ENCODE data around the gene CDH4. TPM values are rescaled to one million over a fixed set of nuclear protein-coding genes. Genes with fewer than 3 reads are reported as not detected.

CDH4 gene
- polyA plus RNA-seq, 1 donor (not counting 4 experiments of a cell fraction or from before 2014, with no cell fraction given), result 2.2 TPM

DNA sequence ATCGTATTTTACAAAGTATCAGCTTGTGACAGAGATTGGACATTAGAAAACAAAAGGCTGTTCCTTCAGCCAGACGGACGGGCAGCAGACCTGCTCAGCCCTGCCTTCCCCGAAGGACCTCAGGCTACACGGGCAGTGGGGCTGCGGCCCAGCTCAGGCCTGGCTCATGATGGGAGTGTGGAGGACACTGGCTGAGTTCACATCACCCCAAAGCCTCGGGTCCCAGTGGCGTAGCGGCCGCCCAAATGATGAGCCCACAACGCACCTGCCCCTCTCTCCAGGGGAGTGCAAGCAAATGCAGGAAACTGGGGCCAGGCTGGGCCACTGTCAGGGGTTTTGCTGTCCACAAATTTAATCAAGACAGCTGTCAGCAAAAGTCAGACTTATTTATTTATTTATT lies 456.8 kb downstream of the CDH4 start:
- Histone ChIP-seq H3K9me3 (ENCODE audit: control insufficient read depth, low read depth, low read length) (no peaks in the 10 kb centered on the region), H3K4me1 (ENCODE audit: control insufficient read depth, extremely low read depth, insufficient read depth, low read length) (no peaks in the 10 kb centered on the region), H3K27me3 (ENCODE audit: control insufficient read depth, extremely low read depth, insufficient read depth, low read length) (peaks cover 9% of the 10 kb centered on the region), H3K4me2 (ENCODE audit: control insufficient read depth, extremely low read depth, insufficient read depth, low read depth, low read length) (no peak overlapping the region), H3K4me3 (ENCODE audit: control insufficient read depth in 2 of 3, extremely low read depth in 1 of 3, insufficient read depth in 2 of 3, low read depth in 1 of 3, low read length in 3 of 3) (no peak overlapping the region), H3K36me3 (ENCODE audit: control insufficient read depth in 2 of 2, extremely low read depth in 1 of 2, insufficient read depth in 2 of 2, low read length in 2 of 2) (peaks cover 0 to 1% of the 10 kb centered on the region in 2 experiments), H4K20me1 (ENCODE audit: control insufficient read depth, extremely low read depth, insufficient read depth, low read length) (peaks cover 2% of the 10 kb centered on the region), H3K9ac (ENCODE audit: control insufficient read depth, extremely low read depth, insufficient read depth, low read length) (no peak overlapping the region), H3K79me2 (ENCODE audit: control insufficient read depth, insufficient read depth, low read length) (no peaks in the 10 kb centered on the region), H3K27ac (ENCODE audit: control insufficient read depth, insufficient read depth, low read length) (no peak overlapping the region), H2AFZ (ENCODE audit: control insufficient read depth, low read length) (no peak overlapping the region), H3K9me1 (ENCODE audit: control insufficient read depth, extremely low read depth, insufficient read depth, low read length) (no peaks in the 10 kb centered on the region)
- FAIRE-seq, result no peak
- TF ChIP-seq EZH2 (IDR thresholded peaks at IDR 0.05; ENCODE audit: low read length), result no peak
- TF ChIP-seq, protein P1, sequence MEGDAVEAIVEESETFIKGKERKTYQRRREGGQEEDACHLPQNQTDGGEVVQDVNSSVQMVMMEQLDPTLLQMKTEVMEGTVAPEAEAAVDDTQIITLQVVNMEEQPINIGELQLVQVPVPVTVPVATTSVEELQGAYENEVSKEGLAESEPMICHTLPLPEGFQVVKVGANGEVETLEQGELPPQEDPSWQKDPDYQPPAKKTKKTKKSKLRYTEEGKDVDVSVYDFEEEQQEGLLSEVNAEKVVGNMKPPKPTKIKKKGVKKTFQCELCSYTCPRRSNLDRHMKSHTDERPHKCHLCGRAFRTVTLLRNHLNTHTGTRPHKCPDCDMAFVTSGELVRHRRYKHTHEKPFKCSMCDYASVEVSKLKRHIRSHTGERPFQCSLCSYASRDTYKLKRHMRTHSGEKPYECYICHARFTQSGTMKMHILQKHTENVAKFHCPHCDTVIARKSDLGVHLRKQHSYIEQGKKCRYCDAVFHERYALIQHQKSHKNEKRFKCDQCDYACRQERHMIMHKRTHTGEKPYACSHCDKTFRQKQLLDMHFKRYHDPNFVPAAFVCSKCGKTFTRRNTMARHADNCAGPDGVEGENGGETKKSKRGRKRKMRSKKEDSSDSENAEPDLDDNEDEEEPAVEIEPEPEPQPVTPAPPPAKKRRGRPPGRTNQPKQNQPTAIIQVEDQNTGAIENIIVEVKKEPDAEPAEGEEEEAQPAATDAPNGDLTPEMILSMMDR (optimal IDR thresholded peaks at IDR 0.05 in 1 of 3, IDR thresholded peaks at IDR 0.05 in 1 of 3, conservative IDR thresholded peaks at IDR 0.05 in 1 of 3; ENCODE audit: extremely low read depth in 1 of 3, insufficient read depth in 2 of 3, low read length in 3 of 3), result no peak
- DNase-seq (ENCODE audit: low read depth, low spot score), result no peak
- dilution Hi-C loops (cut with MboI; ENCODE audit: extremely low pct_ligation_motif_present, low sequenced_read_pairs), result no loop called here

DNA sequence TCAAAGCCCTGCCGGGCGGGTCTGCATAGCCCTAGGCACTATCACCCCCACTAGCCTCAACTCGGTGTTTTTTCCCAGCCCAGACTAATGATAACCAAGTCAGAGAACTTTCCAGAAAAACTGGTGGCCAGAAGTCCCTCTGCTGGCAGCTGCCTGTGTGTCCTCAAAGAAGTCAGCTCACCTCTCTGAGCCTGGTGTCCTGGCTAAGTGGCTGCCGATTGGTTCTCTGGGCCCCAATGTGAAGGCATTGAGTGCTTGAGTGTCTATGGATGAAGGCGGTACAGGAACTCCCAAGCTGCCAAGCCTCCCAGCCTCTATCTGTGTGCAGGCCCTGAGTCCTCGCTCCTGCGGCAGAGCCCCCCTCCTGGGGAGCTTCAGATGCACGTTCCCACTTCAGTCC lies 458.0 kb downstream of the CDH4 start:
- no peaks in the 10 kb centered on the region for H3K9me3 ChIP-seq (ENCODE audit: control insufficient read depth, low read depth, low read length)
- FAIRE-seq, result no peak
- H3K27me3 ChIP-seq (ENCODE audit: control insufficient read depth, extremely low read depth, insufficient read depth, low read length), result peaks cover 9% of the 10 kb centered on the region
- no peaks in the 10 kb centered on the region for H3K9me1 ChIP-seq (ENCODE audit: control insufficient read depth, extremely low read depth, insufficient read depth, low read length)
- H3K4me2 ChIP-seq (ENCODE audit: control insufficient read depth, extremely low read depth, insufficient read depth, low read depth, low read length), result no peak overlapping the region
- H3K79me2 ChIP-seq (ENCODE audit: control insufficient read depth, insufficient read depth, low read length), result no peaks in the 10 kb centered on the region
- peaks cover 2% of the 10 kb centered on the region for H4K20me1 ChIP-seq (ENCODE audit: control insufficient read depth, extremely low read depth, insufficient read depth, low read length)
- H3K4me3 ChIP-seq (ENCODE audit: control insufficient read depth in 2 of 3, extremely low read depth in 1 of 3, insufficient read depth in 2 of 3, low read depth in 1 of 3, low read length in 3 of 3), result no peak overlapping the region
- H3K36me3 ChIP-seq (ENCODE audit: control insufficient read depth in 2 of 2, extremely low read depth in 1 of 2, insufficient read depth in 2 of 2, low read length in 2 of 2), result peaks cover 0 to 1% of the 10 kb centered on the region in 2 experiments
- TF ChIP-seq EZH2 (IDR thresholded peaks at IDR 0.05; ENCODE audit: low read length), result no peak
- TF ChIP-seq, protein P1 (optimal IDR thresholded peaks at IDR 0.05 in 1 of 3, IDR thresholded peaks at IDR 0.05 in 1 of 3, conservative IDR thresholded peaks at IDR 0.05 in 1 of 3; ENCODE audit: extremely low read depth in 1 of 3, insufficient read depth in 2 of 3, low read length in 3 of 3), result no peak
- no peak overlapping the region for H3K27ac ChIP-seq (ENCODE audit: control insufficient read depth, insufficient read depth, low read length)
- H3K4me1 ChIP-seq (ENCODE audit: control insufficient read depth, extremely low read depth, insufficient read depth, low read length), result no peaks in the 10 kb centered on the region
- dilution Hi-C loops (cut with MboI; ENCODE audit: extremely low pct_ligation_motif_present, low sequenced_read_pairs), result no loop called here
- no peak overlapping the region for H2AFZ ChIP-seq (ENCODE audit: control insufficient read depth, low read length)
- no peak for DNase-seq (ENCODE audit: low read depth, low spot score)
- no peak overlapping the region for H3K9ac ChIP-seq (ENCODE audit: control insufficient read depth, extremely low read depth, insufficient read depth, low read length)

Data from keratinocyte (primary cell).